ENCODE data around the gene PEAR1.

PEAR1 gene

GRCh38 chr1:156942176-156942575 lies 48.7 kb downstream of the PEAR1 start:
- DNase-seq: no peak

- no peak for DNase-seq
Observed at GRCh38 chr1:156942576-156942975, 49.1 kb downstream of the PEAR1 start.

GRCh38 chr1:156943756-156944155 lies 50.2 kb downstream of the PEAR1 start:
- DNase-seq: no peak

- DNase-seq: no peak
Observed at GRCh38 chr1:156944268-156944667, 50.8 kb downstream of the PEAR1 start.

- no peak for DNase-seq
Observed at GRCh38 chr1:156944848-156945247, 51.3 kb downstream of the PEAR1 start.

- DNase-seq: no peak
Observed at GRCh38 chr1:156945881-156946661, 52.6 kb downstream of the PEAR1 start.

GRCh38 chr1:156947127-156947526 lies 53.6 kb downstream of the PEAR1 start:
- no peak for DNase-seq

GRCh38 chr1:156947818-156948525 lies 54.5 kb downstream of the PEAR1 start:
- DNase-seq: no peak

- no peak for DNase-seq
Observed at GRCh38 chr1:156948708-156949107, 55.2 kb downstream of the PEAR1 start.

GRCh38 chr1:156949127-156949526 lies 55.6 kb downstream of the PEAR1 start:
- DNase-seq: no peak

- DNase-seq: no peak
Observed at GRCh38 chr1:156951371-156951770, 57.9 kb downstream of the PEAR1 start.

- DNase-seq: no peak
Observed at GRCh38 chr1:156953571-156953970, 60.1 kb downstream of the PEAR1 start.

GRCh38 chr1:156956333-156956732 lies 62.8 kb downstream of the PEAR1 start:
- no peak for DNase-seq

- no peak for DNase-seq
Observed at GRCh38 chr1:156957634-156958033, 64.1 kb downstream of the PEAR1 start.

GRCh38 chr1:156958247-156958714 lies 64.8 kb downstream of the PEAR1 start:
- no peak for DNase-seq

GRCh38 chr1:156959414-156959813 lies 65.9 kb downstream of the PEAR1 start:
- DNase-seq: no peak

- no peak for DNase-seq
Observed at GRCh38 chr1:156959925-156960324, 66.4 kb downstream of the PEAR1 start.

- DNase-seq: peak in 3 of 6 experiments; percentile 28 to 56 (median 49)
Observed at GRCh38 chr1:156961709-156962108, 68.2 kb downstream of the PEAR1 start.

- DNase-seq: peak in 5 of 6 experiments; percentile 5 to 74 (median 55)
Observed at GRCh38 chr1:156963621-156964020, 70.1 kb downstream of the PEAR1 start.

- DNase-seq: no peak
Observed at GRCh38 chr1:156964441-156964840, 70.9 kb downstream of the PEAR1 start.
